ENCODE results near the gene BICC1. TPM values are rescaled to one million over a fixed set of nuclear protein-coding genes. Genes with fewer than 3 reads are reported as not detected.

BICC1 gene
- total RNA-seq, 1 experiment from 2014 or later = 0.38 TPM

DNA sequence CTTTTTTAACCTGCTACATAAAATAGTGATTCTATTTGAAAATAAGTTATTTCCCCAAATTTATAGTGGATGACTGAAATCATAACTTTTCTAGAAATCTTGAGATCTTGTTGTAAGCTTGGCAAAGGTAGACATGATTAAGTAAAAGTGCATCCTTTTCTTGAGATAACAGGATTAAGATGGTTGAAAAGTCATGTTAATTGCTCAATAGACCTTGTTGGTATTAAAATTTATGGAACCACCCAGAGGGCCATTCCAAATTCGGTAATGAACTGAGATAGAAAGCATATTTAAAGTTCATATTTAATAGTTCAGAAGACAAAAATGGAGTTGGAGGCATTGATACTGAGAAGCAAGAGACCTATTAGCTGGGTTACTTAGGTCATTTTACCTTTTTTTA, 139.1 kb downstream of the BICC1 start:
- DNase-seq = no peak
- H3K4me3 ChIP-seq (ENCODE audit: insufficient read depth, low read depth, low read length) = no peak overlapping the region
- no peaks in the 10 kb centered on the region for H3K27me3 ChIP-seq (ENCODE audit: control insufficient read depth, insufficient read depth, low read length)
- H3K36me3 ChIP-seq (replicated peaks; ENCODE audit: control insufficient read depth, insufficient read depth, low read length) = no peaks in the 10 kb centered on the region

DNA sequence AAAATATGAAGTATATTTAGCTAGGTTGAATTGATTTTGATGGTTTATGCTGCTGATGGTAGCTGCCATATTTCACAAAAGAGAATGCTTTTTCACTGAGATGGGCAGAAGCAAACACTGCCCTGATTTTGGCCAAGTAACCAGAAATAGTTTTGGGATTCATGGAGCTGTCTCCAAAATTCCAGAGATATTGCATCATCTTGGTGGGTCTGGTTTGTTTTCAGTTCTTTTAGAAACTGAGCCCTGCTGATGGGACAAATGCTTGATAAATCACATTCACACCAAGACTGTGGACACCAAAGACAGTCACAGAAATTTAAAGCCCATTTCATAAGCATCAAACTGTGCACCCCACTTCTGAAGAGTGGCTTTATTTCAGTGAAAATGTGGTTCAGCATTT, 140.5 kb downstream of the BICC1 start:
- no peak for DNase-seq
- H3K36me3 ChIP-seq (replicated peaks; ENCODE audit: control insufficient read depth, insufficient read depth, low read length) = no peaks in the 10 kb centered on the region
- H3K4me3 ChIP-seq (ENCODE audit: insufficient read depth, low read depth, low read length) = no peak overlapping the region
- no peaks in the 10 kb centered on the region for H3K27me3 ChIP-seq (ENCODE audit: control insufficient read depth, insufficient read depth, low read length)

DNA sequence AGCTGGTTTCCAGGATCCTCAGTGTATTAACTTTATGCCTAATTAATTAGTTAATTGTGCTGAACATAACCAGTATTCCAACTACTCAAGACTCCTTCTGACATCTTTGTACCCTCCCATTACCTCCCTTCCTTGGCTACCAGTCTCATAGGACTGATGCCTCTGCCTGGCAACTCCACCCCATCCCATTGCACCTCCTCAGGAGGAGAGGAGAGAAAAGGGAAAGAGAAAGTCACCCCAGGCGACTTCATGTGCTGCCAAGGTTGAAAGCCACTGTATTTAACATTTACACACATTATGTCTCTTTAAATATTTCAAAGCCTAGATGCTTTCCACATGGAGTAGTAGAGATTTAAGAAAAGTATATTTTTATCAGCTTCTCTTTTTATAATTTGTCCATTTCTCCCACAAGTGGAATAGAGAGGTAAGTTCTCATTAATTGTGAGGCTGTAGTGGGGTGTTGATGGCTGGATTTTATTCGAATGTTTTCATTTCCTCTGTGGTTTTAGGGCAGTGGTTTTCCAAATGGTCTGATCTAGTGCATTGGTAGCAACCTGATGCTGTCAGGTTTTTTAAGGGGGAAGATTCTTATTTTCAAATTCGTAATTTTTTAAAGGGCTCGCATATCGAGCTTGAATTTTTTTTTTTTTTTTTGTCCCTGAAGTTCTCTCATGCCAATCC, 148.0 kb downstream of the BICC1 start:
- no peak overlapping the region for H3K4me3 ChIP-seq (ENCODE audit: insufficient read depth, low read depth, low read length)
- DNase-seq = no peak

DNA sequence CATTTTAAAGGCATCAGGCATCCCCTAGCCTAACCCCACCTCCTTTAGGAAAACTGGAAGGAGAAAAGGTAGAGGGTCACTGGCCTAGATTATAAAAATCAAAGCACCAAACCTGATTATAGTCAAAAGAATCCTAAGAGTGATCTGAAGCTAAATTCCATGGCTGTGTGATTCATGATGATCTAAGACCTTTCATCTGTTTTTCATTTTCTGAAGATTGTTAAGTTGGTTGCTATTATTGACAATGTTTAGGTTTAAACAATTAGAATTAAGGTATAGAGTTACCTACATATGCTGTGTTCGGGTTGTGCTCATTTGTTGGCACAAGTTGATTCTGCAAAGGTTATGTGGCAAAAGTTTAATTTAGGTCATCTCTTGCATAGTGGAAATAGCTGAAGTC, 148.7 kb downstream of the BICC1 start:
- DNase-seq = no peak

More for the DNA sequence above, 148.0 kb downstream of the BICC1 start:
- Histone ChIP-seq H3K27me3 (ENCODE audit: control insufficient read depth, insufficient read depth, low read length) (no peaks in the 10 kb centered on the region), H3K36me3 (replicated peaks; ENCODE audit: control insufficient read depth, insufficient read depth, low read length) (no peaks in the 10 kb centered on the region)

DNA sequence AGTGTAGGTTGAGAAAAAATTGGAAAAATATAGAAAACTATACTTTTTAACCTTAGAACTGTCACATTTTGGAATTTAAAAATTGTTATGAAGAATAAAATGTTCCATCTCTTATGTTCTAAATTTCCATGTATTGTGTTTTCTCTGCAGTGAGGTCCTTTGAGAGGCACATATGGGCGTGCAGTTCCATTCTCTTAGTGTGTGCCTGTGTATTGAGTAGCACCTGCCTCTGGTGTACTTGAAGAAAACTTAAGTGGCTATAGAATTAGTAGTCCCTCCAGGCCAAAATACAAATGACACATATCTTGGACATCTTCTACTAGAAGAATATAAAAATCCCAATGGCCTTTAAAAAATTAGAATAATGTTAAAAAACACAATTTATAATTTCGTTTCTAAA, 149.2 kb downstream of the BICC1 start:
- no peak for DNase-seq
- H3K27me3 ChIP-seq (ENCODE audit: control insufficient read depth, insufficient read depth, low read length) = no peaks in the 10 kb centered on the region
- no peaks in the 10 kb centered on the region for H3K36me3 ChIP-seq (replicated peaks; ENCODE audit: control insufficient read depth, insufficient read depth, low read length)
- no peak overlapping the region for H3K4me3 ChIP-seq (ENCODE audit: insufficient read depth, low read depth, low read length)

More for the DNA sequence above, 148.7 kb downstream of the BICC1 start:
- H3K27me3 ChIP-seq (ENCODE audit: control insufficient read depth, insufficient read depth, low read length) = no peaks in the 10 kb centered on the region
- no peaks in the 10 kb centered on the region for H3K36me3 ChIP-seq (replicated peaks; ENCODE audit: control insufficient read depth, insufficient read depth, low read length)
- H3K4me3 ChIP-seq (ENCODE audit: insufficient read depth, low read depth, low read length) = no peak overlapping the region

DNA sequence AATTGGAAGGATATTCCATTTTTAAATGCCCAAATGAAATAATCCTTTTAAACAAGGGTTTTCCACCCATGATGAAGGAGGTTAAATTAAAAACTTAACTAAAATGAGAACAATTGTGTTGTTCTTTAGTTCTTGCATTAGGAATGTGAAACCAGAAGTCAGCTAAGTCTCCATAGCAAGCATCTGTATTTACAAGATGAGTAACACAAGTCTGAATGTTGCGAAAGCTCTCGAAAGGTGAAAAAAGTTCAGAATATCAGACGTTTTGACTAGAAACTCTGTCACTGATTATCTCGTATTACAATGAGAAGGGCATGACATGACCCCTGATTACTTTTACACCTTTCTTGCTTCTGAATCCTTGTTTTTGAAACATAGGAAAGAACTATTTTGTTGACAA, 149.6 kb downstream of the BICC1 start:
- H3K36me3 ChIP-seq (replicated peaks; ENCODE audit: control insufficient read depth, insufficient read depth, low read length) = no peaks in the 10 kb centered on the region
- no peaks in the 10 kb centered on the region for H3K27me3 ChIP-seq (ENCODE audit: control insufficient read depth, insufficient read depth, low read length)
- no peak for DNase-seq
- H3K4me3 ChIP-seq (ENCODE audit: insufficient read depth, low read depth, low read length) = no peak overlapping the region

GRCh38 chr10:58665361-58665760, 152.7 kb downstream of the BICC1 start:
- no peak for DNase-seq
- Histone ChIP-seq H3K4me3 (ENCODE audit: insufficient read depth, low read depth, low read length) (no peak overlapping the region), H3K36me3 (replicated peaks; ENCODE audit: control insufficient read depth, insufficient read depth, low read length) (no peaks in the 10 kb centered on the region), H3K27me3 (ENCODE audit: control insufficient read depth, insufficient read depth, low read length) (no peaks in the 10 kb centered on the region)

DNA sequence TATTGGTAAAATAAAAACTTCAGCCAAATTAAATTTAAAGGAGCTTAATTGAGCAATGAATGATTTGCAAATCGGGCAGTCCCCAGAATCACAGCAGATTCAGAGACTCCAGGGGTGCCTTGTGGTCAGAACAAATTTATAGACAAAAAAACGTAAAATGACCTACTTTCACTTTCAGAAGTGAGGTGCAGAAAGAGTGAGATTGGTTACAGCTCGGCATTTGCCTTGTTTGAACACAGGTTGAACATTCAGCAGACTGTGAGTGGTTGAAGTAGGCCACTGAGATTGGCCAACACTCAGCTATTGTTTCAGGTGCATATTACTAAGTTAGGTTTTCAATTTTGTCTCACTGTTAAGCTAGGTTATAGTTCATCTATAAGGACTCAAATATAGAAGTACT, 153.4 kb downstream of the BICC1 start:
- Histone ChIP-seq H3K36me3 (replicated peaks; ENCODE audit: control insufficient read depth, insufficient read depth, low read length) (no peaks in the 10 kb centered on the region), H3K4me3 (ENCODE audit: insufficient read depth, low read depth, low read length) (no peak overlapping the region), H3K27me3 (ENCODE audit: control insufficient read depth, insufficient read depth, low read length) (no peaks in the 10 kb centered on the region)
- DNase-seq = no peak

- DNase-seq = peak; percentile 6
- Histone ChIP-seq H3K36me3 (replicated peaks; ENCODE audit: control insufficient read depth, insufficient read depth, low read length) (no peaks in the 10 kb centered on the region), H3K27me3 (ENCODE audit: control insufficient read depth, insufficient read depth, low read length) (no peaks in the 10 kb centered on the region), H3K4me3 (ENCODE audit: insufficient read depth, low read depth, low read length) (no peak overlapping the region)
These were observed 155.1 kb downstream of the BICC1 start for GRCh38 chr10:58667658-58668310.

- DNase-seq = no peak
- Histone ChIP-seq H3K4me3 (ENCODE audit: insufficient read depth, low read depth, low read length) (no peak overlapping the region), H3K27me3 (ENCODE audit: control insufficient read depth, insufficient read depth, low read length) (no peaks in the 10 kb centered on the region), H3K36me3 (replicated peaks; ENCODE audit: control insufficient read depth, insufficient read depth, low read length) (no peaks in the 10 kb centered on the region)
These were observed 160.2 kb downstream of the BICC1 start for GRCh38 chr10:58672845-58673244.

DNA sequence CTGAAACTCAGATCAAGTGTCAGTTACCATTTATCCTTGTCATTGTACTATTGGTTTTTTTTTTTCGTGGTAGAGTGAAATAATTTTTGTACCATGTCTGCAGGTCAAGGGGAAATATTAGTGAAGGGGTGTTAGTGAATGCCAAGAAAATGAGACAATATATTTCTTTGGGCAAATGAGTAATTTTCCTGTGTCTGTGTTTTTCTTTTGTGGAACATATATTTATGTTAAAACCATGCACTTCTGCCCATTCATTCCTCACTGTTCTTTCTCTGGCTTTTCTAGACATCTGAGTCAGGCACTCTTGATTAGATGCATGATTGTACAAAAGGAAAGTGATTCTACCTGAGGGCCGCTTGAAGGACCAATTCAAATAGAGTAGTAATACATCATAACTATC, 161.6 kb downstream of the BICC1 start:
- no peak overlapping the region for H3K4me3 ChIP-seq (ENCODE audit: insufficient read depth, low read depth, low read length)
- no peak for DNase-seq
- H3K36me3 ChIP-seq (replicated peaks; ENCODE audit: control insufficient read depth, insufficient read depth, low read length) = no peaks in the 10 kb centered on the region
- H3K27me3 ChIP-seq (ENCODE audit: control insufficient read depth, insufficient read depth, low read length) = no peaks in the 10 kb centered on the region

- Histone ChIP-seq H3K27me3 (ENCODE audit: control insufficient read depth, insufficient read depth, low read length) (no peaks in the 10 kb centered on the region), H3K4me3 (ENCODE audit: insufficient read depth, low read depth, low read length) (no peak overlapping the region), H3K36me3 (replicated peaks; ENCODE audit: control insufficient read depth, insufficient read depth, low read length) (no peaks in the 10 kb centered on the region)
- no peak for DNase-seq
These were observed 162.6 kb downstream of the BICC1 start for GRCh38 chr10:58675321-58675720.

- H3K27me3 ChIP-seq (ENCODE audit: control insufficient read depth, insufficient read depth, low read length) = no peaks in the 10 kb centered on the region
- H3K4me3 ChIP-seq (ENCODE audit: insufficient read depth, low read depth, low read length) = no peak overlapping the region
- DNase-seq = no peak
- H3K36me3 ChIP-seq (replicated peaks; ENCODE audit: control insufficient read depth, insufficient read depth, low read length) = no peaks in the 10 kb centered on the region
These were observed 178.9 kb downstream of the BICC1 start for GRCh38 chr10:58691528-58691927.

DNA sequence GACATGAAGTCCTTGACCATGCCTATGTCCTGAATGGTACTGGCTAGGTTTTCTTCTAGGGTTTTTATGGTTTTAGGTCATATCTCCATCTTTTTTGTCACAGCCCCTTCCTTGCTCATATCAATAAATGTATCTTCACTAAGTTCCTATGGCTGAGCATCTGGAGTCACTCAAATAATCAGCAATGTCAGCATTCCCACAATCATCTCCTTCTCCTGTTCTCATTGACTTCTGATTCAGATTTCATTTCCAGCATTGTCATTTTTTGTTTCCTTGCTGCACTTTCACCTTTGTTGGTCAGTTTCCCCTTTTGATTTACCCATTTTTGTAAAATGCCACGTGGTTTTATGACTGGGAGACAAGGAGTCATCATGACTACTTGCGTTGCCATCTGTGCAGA, 181.2 kb downstream of the BICC1 start:
- DNase-seq = no peak
- H3K27me3 ChIP-seq (ENCODE audit: control insufficient read depth, insufficient read depth, low read length) = no peaks in the 10 kb centered on the region
- H3K4me3 ChIP-seq (ENCODE audit: insufficient read depth, low read depth, low read length) = no peak overlapping the region
- H3K36me3 ChIP-seq (replicated peaks; ENCODE audit: control insufficient read depth, insufficient read depth, low read length) = no peaks in the 10 kb centered on the region

- Histone ChIP-seq H3K36me3 (replicated peaks; ENCODE audit: control insufficient read depth, insufficient read depth, low read length) (no peaks in the 10 kb centered on the region), H3K4me3 (ENCODE audit: insufficient read depth, low read depth, low read length) (no peak overlapping the region), H3K27me3 (ENCODE audit: control insufficient read depth, insufficient read depth, low read length) (no peaks in the 10 kb centered on the region)
- DNase-seq = no peak
These were observed 182.3 kb downstream of the BICC1 start for GRCh38 chr10:58695022-58695421.
